Coronary artery (tissue), 2 donors: ENCODE results near the gene ZNF503.

ENCODE experiments used
- DNase-seq: peaks from one replicate; pipeline ENCODE4 v3.0.0-alpha.2; 2017; ENCODE audit warnings: low spot score
- H3K27ac ChIP-seq, 2 donors: fragments of 200-600 bp; sonication (generic); one replicate each; pipeline ENCODE4 v1.5.1; 2016 to 2019
- H3K4me3 ChIP-seq: fragments of 200-600 bp; sonication (generic); 2 replicates; pipeline ENCODE4 v1.5.1; 2016; ENCODE audit warnings: mild to moderate bottlenecking, moderate library complexity
- TF ChIP-seq, protein P1 (sequence below): fragments of 200-600 bp; sonication (generic); IDR thresholded peaks from one replicate; pipeline ENCODE4 v1.5.1; 2019; ENCODE audit warnings: antibody characterized with exemption

The ZNF503 gene

DNA sequence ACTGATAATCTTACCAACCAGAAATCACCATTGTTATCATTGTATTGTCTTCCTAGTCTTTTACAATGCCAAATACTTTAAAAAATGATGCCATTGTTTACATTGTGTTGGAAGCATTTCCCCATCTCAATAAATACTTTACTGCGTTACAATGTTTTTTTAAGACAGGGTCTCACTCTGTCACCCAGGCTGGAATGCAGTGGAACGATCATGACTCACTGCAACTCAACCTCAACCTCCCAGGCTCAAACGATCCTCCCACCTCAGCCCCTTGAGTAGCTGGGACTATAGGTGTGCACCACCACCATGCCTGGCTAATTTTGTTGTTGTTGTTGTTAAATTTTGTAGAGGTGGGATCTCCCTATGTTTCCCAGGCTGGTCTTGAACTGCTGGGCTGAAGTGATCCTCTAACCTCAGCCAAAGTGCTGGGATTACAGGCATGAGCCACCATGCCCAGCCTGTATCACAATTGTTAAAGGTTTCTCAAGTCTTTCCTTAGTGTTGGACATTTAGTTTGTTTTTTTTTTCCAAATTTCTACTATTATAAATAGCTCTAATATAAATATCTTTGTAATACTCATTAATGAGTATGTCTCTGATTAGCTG lies 43.3 kb upstream of the ZNF503 start:
- no peak for DNase-seq
- Histone ChIP-seq H3K27ac (no peak overlapping the region), H3K4me3 (no peak overlapping the region)
- TF ChIP-seq, protein P1, sequence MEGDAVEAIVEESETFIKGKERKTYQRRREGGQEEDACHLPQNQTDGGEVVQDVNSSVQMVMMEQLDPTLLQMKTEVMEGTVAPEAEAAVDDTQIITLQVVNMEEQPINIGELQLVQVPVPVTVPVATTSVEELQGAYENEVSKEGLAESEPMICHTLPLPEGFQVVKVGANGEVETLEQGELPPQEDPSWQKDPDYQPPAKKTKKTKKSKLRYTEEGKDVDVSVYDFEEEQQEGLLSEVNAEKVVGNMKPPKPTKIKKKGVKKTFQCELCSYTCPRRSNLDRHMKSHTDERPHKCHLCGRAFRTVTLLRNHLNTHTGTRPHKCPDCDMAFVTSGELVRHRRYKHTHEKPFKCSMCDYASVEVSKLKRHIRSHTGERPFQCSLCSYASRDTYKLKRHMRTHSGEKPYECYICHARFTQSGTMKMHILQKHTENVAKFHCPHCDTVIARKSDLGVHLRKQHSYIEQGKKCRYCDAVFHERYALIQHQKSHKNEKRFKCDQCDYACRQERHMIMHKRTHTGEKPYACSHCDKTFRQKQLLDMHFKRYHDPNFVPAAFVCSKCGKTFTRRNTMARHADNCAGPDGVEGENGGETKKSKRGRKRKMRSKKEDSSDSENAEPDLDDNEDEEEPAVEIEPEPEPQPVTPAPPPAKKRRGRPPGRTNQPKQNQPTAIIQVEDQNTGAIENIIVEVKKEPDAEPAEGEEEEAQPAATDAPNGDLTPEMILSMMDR, result no peak

DNA sequence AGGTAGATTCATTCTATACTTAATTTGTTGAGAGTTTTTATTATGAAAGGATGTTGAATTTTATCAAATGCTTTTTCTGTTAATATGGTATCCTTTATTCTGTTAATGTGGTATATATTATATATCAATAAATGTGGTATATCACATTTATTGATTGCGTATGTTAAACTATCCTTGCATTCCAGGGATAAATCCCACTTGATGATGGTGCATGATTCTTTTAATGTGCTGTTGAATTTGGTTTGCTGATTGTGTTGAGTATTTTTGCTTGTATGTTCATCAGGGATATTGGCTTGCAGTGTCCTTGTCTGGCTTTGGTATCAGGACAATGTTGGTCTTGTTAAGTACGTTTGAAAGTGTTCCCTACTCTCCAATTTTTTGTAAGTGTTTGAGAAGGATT lies 41.8 kb upstream of the ZNF503 start:
- H3K27ac ChIP-seq, result no peak overlapping the region
- DNase-seq, result no peak
- TF ChIP-seq, protein P1, result no peak
- no peak overlapping the region for H3K4me3 ChIP-seq

DNA sequence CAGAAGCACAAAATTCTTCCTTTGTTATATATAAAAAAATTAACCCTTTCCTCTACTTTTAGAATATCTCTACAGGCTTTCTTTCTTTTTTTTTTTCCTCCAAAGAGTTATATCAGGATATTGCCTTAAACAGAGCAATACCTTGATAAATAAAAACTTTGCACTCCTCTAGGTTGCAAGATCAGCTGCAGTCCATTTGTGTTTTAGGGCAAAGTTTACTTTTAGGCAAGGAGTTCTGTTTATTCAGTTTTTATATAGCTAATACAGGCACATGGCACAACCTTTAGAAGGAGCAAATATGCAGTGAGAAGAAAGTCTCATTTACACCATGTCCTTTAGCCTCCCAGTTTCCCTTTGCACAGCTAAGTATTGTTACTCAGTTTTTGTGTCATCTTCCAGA lies 40.1 kb upstream of the ZNF503 start:
- Histone ChIP-seq H3K27ac (no peak overlapping the region), H3K4me3 (no peak overlapping the region)
- TF ChIP-seq, protein P1, result no peak
- no peak for DNase-seq

DNA sequence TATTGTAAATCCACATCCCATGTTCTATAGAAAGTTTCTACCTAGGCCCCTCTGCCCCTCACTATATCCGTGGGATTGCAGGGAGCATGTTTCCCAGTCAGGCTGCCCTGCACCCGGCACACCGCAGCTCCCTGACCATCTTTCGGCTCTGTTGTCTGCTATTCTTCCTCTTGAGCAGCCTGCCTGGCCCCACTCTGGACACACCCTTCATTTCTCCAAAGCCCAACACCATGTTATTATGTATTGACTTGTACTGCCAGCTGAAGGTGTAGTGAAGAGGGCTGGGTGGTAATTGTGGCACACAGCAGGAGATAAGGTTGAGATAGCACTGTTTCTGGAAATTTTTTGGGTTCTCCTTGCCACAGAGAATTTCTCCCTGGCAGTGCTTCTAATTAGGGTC lies 39.6 kb upstream of the ZNF503 start:
- Histone ChIP-seq H3K27ac (no peak overlapping the region), H3K4me3 (no peak overlapping the region)
- TF ChIP-seq, protein P1, result no peak
- no peak for DNase-seq

DNA sequence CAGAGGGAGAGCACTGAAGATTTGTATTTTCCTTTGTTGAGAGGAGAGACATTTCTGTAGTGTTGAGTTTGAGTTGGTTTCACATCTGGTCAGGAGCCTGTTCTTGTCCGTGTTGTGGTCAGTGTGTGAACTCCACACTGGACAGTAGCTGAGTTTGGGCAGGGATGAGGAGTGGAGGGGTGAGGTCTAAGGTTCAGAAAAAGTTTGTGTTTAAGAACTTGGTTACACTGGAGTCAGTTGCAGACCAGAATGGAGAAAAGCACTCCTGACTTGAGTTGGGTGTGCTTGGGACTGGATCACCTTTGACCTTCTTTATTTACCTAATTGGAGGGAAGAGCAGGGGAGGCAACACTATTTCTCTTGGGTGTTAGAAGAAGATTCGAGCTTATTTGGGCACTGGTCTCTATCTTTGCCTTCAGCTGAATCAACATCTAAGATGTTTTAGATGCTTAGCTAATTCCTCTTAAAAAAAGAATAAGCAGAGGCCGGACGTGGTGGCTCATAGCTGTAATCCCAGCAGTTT lies 38.8 kb upstream of the ZNF503 start:
- TF ChIP-seq, protein P1, result no peak
- DNase-seq, result no peak
- no peak overlapping the region for H3K27ac ChIP-seq
- H3K4me3 ChIP-seq, result no peak overlapping the region

DNA sequence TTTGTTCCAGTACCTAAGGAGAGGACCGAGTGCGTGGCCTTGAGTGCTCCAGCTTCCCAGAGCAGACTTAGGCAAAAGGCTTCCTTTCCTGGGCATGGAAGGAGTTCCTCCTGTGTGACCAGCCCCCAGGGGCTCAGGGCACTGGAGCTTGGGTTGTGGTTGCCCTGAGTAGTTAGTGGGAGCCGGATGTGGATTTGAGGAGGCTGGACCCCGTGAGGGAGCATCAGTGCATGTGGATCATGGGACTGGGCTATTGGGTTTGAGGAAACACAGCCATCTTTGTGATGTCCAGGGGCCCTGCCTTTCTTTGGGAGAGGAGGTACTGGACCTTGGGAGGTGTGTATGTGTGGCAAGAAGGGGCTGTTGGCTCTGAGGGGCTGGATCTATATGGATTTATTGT lies 38.2 kb upstream of the ZNF503 start:
- TF ChIP-seq, protein P1, result no peak
- no peak overlapping the region for H3K4me3 ChIP-seq
- DNase-seq, result no peak
- no peak overlapping the region for H3K27ac ChIP-seq

DNA sequence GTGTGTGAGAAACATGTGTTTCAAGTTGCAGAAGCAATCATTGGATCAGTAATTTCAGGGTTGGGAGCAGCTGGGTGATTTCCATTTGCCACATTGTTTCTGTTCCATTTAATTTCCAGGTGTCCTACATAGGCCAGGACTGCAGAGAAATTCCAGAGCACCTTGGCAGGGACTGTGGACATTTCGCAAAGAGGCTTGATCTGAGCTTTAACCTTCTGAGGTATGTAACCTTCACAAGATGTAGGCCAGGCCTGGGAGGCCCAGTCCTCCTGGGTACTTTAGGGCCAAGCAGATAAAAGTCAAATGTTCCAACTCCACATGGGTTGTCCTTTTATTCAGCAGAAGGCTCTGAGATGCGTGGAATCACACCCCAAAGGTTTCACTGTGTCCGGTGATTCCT lies 36.7 kb upstream of the ZNF503 start:
- TF ChIP-seq, protein P1, result no peak
- Histone ChIP-seq H3K27ac (no peak overlapping the region), H3K4me3 (no peak overlapping the region)
- DNase-seq, result no peak
